ENCODE results near the gene SOX12. TPM values are rescaled to one million over a fixed set of nuclear protein-coding genes. Genes with fewer than 3 reads are reported as not detected.

The SOX12 gene
- total RNA-seq, 1 experiment from 2014 or later = 59.1 TPM

- H3K27ac Mint-ChIP-seq = no peak overlapping the region
- CTCF ChIA-PET = interaction anchor here (0.6 kb wide), 1 partner anchor 19 kb away, joined by 3 read pairs; no protein-coding TSS in a partner anchor
- peak; percentile 97 for DNase-seq (ENCODE audit: low spot score)
- H3K4me3 Mint-ChIP-seq = peak overlapping the region; percentile 87
- peaks cover 5% of the 10 kb centered on the region for H3K27me3 Mint-ChIP-seq (ENCODE audit: low read depth)
- POLR2A ChIA-PET = interaction anchor here (1.4 to 5.0 kb wide), 2 partner anchors 20 to 28 kb away, joined by 4 to 110 read pairs; partner anchors contain the start of gene ZCCHC3
- H3K9me3 Mint-ChIP-seq = no peaks in the 10 kb centered on the region
- H3K4me1 Mint-ChIP-seq = peaks cover 46% of the 10 kb centered on the region
- peaks cover 10% of the 10 kb centered on the region for H3K36me3 Mint-ChIP-seq
- ATAC-seq = no peak; the same call in none of the 2 replicates
- TF ChIP-seq ZBTB43 (CRISPR knock-in tag; IDR thresholded peaks at IDR 0.05) = 0 out of 2 replicates have a peak, but pooled peaks have one; percentile 26
- peak; percentile 84 for TF ChIP-seq MAX (CRISPR knock-in tag; IDR thresholded peaks at IDR 0.05)
- peak; percentile 77; the same call in 1 of the 2 replicates for TF ChIP-seq MYBL2 (CRISPR knock-in tag; IDR thresholded peaks at IDR 0.05)
- TF ChIP-seq ZNF281 (CRISPR knock-in tag; IDR thresholded peaks at IDR 0.05) = peak; percentile 97
- 0 out of 2 replicates have a peak, but pooled peaks have one; percentile 18 for TF ChIP-seq ARID4B (CRISPR knock-in tag; IDR thresholded peaks at IDR 0.05; ENCODE audit: borderline replicate concordance)
- TF ChIP-seq SP1 (CRISPR knock-in tag; conservative IDR thresholded peaks at IDR 0.05) = peak; percentile 93
- TF ChIP-seq KAT7 (CRISPR knock-in tag; IDR thresholded peaks at IDR 0.05; ENCODE audit: borderline replicate concordance) = no peak
- no peak for TF ChIP-seq NR1H2 (CRISPR knock-in tag; IDR thresholded peaks at IDR 0.05)
- TF ChIP-seq ZNF121 (CRISPR knock-in tag; IDR thresholded peaks at IDR 0.05) = no peak
- 0 out of 2 replicates have a peak, but pooled peaks have one; percentile 10 for TF ChIP-seq FOXP4 (CRISPR knock-in tag; IDR thresholded peaks at IDR 0.05)
- peak; percentile 51; the same call in 1 of the 2 replicates for TF ChIP-seq USF2 (CRISPR knock-in tag; IDR thresholded peaks at IDR 0.05)
These were observed 2.1 kb downstream of the SOX12 start for GRCh38 chr20:327186-328026.

All from WTC11 (cell line).